GM10266 (cell line): Measurements from ENCODE around the gene SETD7.

ENCODE experiments used
- DNase-seq: peaks from one replicate; pipeline ENCODE4 v3.0.0; 2012; ENCODE audit errors: extremely low spot score
- TF ChIP-seq, protein P1 (sequence below): IDR thresholded peaks from 2 replicates; pipeline ENCODE4 v1.5.1; 2012; ENCODE audit warnings: mild to moderate bottlenecking, low read depth; ENCODE audit not compliant: control insufficient read depth, insufficient read depth; ENCODE audit errors: missing control alignments

Gene SETD7

DNA sequence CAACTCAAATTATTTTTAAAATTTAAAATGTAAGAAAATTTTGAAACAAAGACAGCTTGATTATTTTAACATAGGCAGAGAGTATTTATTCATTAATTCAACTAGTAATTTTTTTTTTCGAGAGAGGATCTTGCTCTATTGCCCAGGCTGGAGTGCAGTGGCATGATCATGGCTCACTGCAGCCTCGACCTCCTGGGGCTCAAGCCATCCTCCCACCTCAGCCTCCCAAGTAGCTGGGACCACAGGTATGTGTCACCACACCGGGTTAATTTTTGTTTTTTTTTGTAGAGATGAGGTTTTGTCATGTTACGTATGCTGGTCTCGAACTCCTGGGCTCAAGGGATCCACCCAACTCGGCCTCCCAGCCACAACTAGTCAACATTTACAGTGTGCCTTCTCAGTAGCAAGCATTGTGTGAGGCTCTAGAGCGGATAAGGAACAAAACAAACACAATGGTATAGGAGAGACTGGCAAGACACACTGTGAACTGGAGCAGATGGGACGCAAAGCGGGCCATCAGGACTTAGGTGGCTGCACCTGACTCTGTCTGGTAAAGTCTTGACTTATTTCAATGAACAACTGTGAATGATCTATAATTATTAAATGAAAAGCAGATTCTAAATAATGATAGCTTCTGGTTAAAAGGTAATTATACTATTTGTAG is 21.6 kb downstream of the SETD7 start:
- no peak for DNase-seq
- TF ChIP-seq, protein P1, sequence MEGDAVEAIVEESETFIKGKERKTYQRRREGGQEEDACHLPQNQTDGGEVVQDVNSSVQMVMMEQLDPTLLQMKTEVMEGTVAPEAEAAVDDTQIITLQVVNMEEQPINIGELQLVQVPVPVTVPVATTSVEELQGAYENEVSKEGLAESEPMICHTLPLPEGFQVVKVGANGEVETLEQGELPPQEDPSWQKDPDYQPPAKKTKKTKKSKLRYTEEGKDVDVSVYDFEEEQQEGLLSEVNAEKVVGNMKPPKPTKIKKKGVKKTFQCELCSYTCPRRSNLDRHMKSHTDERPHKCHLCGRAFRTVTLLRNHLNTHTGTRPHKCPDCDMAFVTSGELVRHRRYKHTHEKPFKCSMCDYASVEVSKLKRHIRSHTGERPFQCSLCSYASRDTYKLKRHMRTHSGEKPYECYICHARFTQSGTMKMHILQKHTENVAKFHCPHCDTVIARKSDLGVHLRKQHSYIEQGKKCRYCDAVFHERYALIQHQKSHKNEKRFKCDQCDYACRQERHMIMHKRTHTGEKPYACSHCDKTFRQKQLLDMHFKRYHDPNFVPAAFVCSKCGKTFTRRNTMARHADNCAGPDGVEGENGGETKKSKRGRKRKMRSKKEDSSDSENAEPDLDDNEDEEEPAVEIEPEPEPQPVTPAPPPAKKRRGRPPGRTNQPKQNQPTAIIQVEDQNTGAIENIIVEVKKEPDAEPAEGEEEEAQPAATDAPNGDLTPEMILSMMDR = no peak

DNA sequence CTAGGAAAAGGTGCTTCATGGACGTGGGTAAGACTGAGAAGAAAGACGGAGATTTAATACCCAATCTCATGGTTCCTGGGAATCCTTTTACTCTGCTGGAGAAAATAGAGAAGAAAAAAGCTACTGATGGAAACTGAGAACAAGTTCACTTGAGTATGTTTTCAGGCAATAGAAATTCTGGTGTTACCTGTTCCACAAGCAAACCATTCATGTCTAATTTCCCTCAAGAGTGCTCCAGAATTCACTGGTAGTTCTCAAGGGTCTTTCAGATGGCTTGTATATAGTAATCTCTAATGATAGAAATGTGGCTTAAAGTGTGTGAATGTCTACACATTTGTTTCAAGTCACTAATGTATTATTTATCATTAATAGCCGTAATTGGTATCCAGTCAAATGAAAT is 22.5 kb downstream of the SETD7 start:
- no peak for DNase-seq

GRCh38 chr4:139532947-139533346 is 23.1 kb downstream of the SETD7 start:
- no peak for DNase-seq
- TF ChIP-seq, protein P1 = no peak

More for the DNA sequence above, 22.5 kb downstream of the SETD7 start:
- TF ChIP-seq, protein P1 = no peak

GRCh38 chr4:139530833-139531427 is 25.1 kb downstream of the SETD7 start:
- DNase-seq = peak; percentile 60
- TF ChIP-seq, protein P1 = peak; percentile 79

- TF ChIP-seq, protein P1 = no peak
- DNase-seq = peak; percentile 24
These were observed 27.5 kb downstream of the SETD7 start for GRCh38 chr4:139528377-139529005.

DNA sequence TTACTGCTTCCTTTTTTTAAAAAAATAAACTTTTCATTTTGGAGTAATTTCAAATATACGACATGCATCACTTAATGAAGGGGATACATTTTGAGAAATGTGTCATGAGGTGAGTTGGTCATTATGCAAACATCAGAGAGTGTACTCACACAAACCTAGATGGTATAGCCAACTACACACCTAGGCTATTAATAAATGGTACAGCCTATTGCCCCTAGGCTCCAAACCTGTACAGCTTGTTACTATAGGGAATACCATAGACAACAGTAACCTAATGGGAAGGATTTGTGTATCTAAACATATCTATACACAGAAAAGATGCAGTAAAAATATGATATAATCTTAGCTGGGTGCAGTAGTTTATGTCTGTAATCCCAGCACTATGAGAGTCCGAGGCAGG is 29.1 kb downstream of the SETD7 start:
- DNase-seq = no peak
- TF ChIP-seq, protein P1 = no peak

DNA sequence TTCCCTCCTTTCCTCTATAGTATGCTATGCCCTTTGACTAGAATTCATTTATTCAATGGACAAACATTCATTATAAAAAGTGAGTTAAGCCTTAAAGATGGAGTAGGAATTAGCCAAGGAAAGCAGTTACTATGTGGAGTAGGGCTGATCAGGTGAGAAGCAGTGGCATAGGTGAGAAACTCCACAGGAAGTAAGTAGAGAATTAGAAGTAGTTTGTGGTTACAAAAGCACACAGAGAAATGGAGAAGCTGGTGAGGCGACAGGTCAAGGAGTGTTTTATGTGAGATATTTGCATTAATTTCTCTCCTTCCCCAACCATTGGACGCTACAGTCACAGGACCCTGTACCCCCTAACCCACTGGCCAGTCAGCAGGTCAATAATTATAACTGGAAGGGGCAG is 30.6 kb downstream of the SETD7 start:
- TF ChIP-seq, protein P1 = no peak
- DNase-seq = no peak
